ENCODE results near the gene PKD1L1. TPM values are rescaled to one million over a fixed set of nuclear protein-coding genes. Genes with fewer than 3 reads are reported as not detected.

The PKD1L1 gene
- total RNA-seq, 4 donors from 2014 or later: 0.11 to 2.6 TPM; not detected in 2

DNA sequence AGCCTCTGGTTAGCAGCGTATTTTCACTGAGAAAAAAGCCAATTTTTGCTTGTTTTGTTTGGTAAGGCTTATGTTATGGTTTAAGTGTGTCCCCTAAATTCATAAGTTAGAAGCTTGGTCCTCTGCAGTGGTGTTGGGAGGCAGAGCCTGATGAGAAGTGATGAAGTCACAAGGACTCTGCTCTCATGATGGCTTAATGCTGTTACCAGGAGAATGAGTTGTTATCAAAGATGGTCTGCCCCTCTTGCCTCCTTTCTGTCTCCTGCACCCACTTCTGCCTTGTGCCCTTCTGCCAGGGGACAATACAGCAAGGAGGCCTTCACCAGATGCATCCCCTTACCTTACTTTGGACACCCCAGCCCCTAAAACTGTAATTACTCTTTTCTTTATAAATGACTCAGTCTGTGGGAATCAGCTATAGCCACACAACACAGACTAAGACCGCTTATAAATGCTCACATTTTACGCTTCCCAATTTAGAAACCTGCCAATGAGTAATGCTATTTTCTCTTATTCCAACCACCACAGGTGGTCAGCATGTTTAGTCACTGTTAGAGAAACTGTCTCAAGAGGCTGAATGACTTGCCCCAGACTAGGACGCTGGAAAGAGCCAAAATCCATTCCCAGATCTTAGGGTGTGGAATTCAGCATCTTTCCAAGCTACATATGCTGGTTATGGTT is 6.1 kb upstream of the PKD1L1 start:
- H3K9me3 ChIP-seq: no peaks in the 10 kb centered on the region
- DNase-seq (ENCODE audit: low spot score in 2 of 2): no peak
- 84% methylated on average over 4 of the region's 4 CpGs for WGBS
- H3K4me1 ChIP-seq: peaks cover 6% of the 10 kb centered on the region
- TF ChIP-seq CTCF (IDR thresholded peaks at IDR 0.05) (no peak), POLR2AphosphoS5 (IDR thresholded peaks at IDR 0.05) (no peak), EP300 (IDR thresholded peaks at IDR 0.05) (no peak)
- H3K27me3 ChIP-seq: no peaks in the 10 kb centered on the region
- H3K4me3 ChIP-seq: no peak overlapping the region
- H3K27ac ChIP-seq: no peak overlapping the region
- H3K36me3 ChIP-seq: peaks cover 23% of the 10 kb centered on the region

GRCh38 chr7:47953822-47954221 is 5.6 kb upstream of the PKD1L1 start:
- Histone ChIP-seq H3K27me3 (no peaks in the 10 kb centered on the region), H3K36me3 (peaks cover 23% of the 10 kb centered on the region), H3K4me3 (no peak overlapping the region), H3K27ac (no peak overlapping the region), H3K9me3 (no peaks in the 10 kb centered on the region), H3K4me1 (peaks cover 6% of the 10 kb centered on the region)
- TF ChIP-seq EP300 (IDR thresholded peaks at IDR 0.05) (no peak), POLR2AphosphoS5 (IDR thresholded peaks at IDR 0.05) (no peak), POLR2A (IDR thresholded peaks at IDR 0.05) (no peak), CTCF (IDR thresholded peaks at IDR 0.05) (no peak)
- 73% methylated on average over 4 of the region's 4 CpGs for WGBS
- no peak for DNase-seq (ENCODE audit: low spot score in 2 of 2)

DNA sequence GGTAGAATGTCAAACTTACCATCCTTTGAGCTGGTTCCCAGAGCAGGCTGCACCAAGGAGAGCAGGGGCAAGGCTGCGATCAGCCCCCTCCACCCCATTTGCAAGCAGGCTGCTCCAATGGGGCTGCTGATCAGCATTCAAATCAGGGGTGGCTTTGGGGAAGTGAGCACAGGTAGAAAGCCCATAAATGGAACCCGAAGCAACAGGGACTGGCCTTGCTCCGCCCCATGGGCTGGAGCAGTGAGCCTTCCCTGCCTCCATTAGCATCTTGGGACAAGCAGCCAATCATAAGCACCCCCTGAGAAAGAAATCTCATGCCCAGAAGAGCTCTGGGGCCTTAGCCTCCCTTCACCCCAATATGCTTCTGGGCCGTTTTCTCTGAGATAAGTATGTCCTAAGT is 4.0 kb upstream of the PKD1L1 start:
- no peak for TF ChIP-seq EP300 (IDR thresholded peaks at IDR 0.05)
- no peak for TF ChIP-seq POLR2A (IDR thresholded peaks at IDR 0.05)
- TF ChIP-seq POLR2AphosphoS5 (IDR thresholded peaks at IDR 0.05): no peak
- TF ChIP-seq CTCF (IDR thresholded peaks at IDR 0.05): no peak
- H3K9me3 ChIP-seq: no peaks in the 10 kb centered on the region
- H3K27me3 ChIP-seq: no peaks in the 10 kb centered on the region
- DNase-seq (ENCODE audit: low spot score in 2 of 2): no peak
- peaks cover 23% of the 10 kb centered on the region for H3K36me3 ChIP-seq
- H3K27ac ChIP-seq: no peak overlapping the region
- H3K4me1 ChIP-seq: peaks cover 6% of the 10 kb centered on the region
- H3K4me3 ChIP-seq: no peak overlapping the region
- 86% methylated on average over 4 of the region's 4 CpGs for WGBS

DNA sequence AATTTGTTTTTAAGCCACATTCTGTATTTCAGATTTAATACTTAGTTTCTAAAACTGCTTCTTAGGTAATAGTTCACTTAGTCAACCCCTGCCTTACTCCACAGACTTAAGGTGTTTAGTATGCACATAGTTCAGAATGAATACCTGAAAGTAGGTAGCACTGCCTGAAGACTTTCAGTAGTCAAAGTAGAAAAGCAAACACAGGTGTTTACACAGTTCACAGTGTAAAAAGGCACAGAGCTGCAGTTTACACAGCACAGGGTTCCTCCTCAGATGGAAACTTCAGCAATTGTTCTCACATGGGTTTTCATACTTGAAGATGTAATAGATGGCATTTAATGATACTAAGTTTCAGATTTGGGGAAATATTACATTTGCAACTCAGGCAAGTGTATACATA is 3.1 kb upstream of the PKD1L1 start:
- peaks cover 6% of the 10 kb centered on the region for H3K4me1 ChIP-seq
- H3K9me3 ChIP-seq: no peaks in the 10 kb centered on the region
- H3K27ac ChIP-seq: peak overlapping the region; percentile 45
- peaks cover 18% of the 10 kb centered on the region for H3K36me3 ChIP-seq
- no peak overlapping the region for H3K4me3 ChIP-seq
- H3K27me3 ChIP-seq: no peaks in the 10 kb centered on the region
- DNase-seq (ENCODE audit: low spot score in 2 of 2): no peak
- TF ChIP-seq POLR2A (IDR thresholded peaks at IDR 0.05) (no peak), CTCF (IDR thresholded peaks at IDR 0.05) (no peak), EP300 (IDR thresholded peaks at IDR 0.05) (no peak), POLR2AphosphoS5 (IDR thresholded peaks at IDR 0.05) (no peak)

DNA sequence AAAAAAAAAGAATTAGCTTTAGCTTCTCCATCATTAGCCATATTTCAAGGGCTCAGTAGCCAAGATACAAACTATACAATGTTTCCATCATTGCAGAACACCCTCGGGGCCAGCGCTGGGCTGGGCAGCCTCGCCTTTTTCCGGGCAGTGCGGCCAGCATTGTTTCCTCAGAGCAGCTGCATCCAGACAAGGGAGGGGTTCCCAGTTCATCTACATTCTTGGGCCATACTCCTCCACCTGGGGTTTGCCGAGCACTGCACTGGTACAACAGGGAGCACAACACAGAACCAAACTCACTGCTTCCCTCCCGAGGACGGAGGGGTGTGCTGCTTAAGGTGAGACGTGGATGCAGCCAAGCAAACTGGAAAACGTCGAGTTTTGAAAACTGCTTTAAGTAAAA is 2.4 kb upstream of the PKD1L1 start:
- peaks cover 6% of the 10 kb centered on the region for H3K4me1 ChIP-seq
- 70% methylated on average over 11 of the region's 11 CpGs for WGBS
- peak overlapping the region; percentile 45 for H3K27ac ChIP-seq
- H3K4me3 ChIP-seq: no peak overlapping the region
- H3K27me3 ChIP-seq: no peaks in the 10 kb centered on the region
- H3K36me3 ChIP-seq: peaks cover 14% of the 10 kb centered on the region
- TF ChIP-seq EP300 (IDR thresholded peaks at IDR 0.05) (no peak), CTCF (IDR thresholded peaks at IDR 0.05) (no peak), POLR2AphosphoS5 (IDR thresholded peaks at IDR 0.05) (peak in 1 of 3 donors; percentile 23), POLR2A (IDR thresholded peaks at IDR 0.05) (no peak)
- H3K9me3 ChIP-seq: no peaks in the 10 kb centered on the region
- DNase-seq (ENCODE audit: low spot score in 2 of 2): no peak

Data from suprapubic skin (tissue), 4 donors.